IPS DF 6.9 (cell line): ENCODE measurements around the gene PTGIS.

Source experiments
- DNase-seq: peaks from one replicate; pipeline ENCODE4 v3.0.0-alpha.2; 2013; ENCODE audit warnings: low read depth, low spot score
- H3K27ac ChIP-seq: one replicate; pipeline ENCODE4 v1.5.1; 2013; ENCODE audit warnings: low read length, control low read depth
- H3K27me3 ChIP-seq: 2 replicates; pipeline ENCODE4 v1.6.1; 2013; ENCODE audit warnings: mild to moderate bottlenecking, low read length; ENCODE audit not compliant: control insufficient read depth, insufficient read depth
- H3K36me3 ChIP-seq: 2 replicates; pipeline ENCODE4 v1.6.1; 2013; ENCODE audit warnings: low read length; ENCODE audit not compliant: control insufficient read depth, insufficient read depth
- H3K4me1 ChIP-seq: 2 replicates; pipeline ENCODE4 v1.6.1; 2013; ENCODE audit warnings: low read length; ENCODE audit not compliant: control insufficient read depth, insufficient read depth
- H3K4me3 ChIP-seq: 2 replicates; pipeline ENCODE4 v1.5.1; 2013; ENCODE audit warnings: mild to moderate bottlenecking, low read length
- H3K9me3 ChIP-seq: 2 replicates; pipeline ENCODE4 v1.6.1; 2013; ENCODE audit warnings: low read length, inconsistent platforms; ENCODE audit not compliant: control insufficient read depth, insufficient read depth
- WGBS: extraction: QIAGEN DNeasy Blood & Tissue Kit; methylation state at CpG from one replicate; pipeline ENCODE4 v1.1.7; 2013; ENCODE audit warnings: mixed read lengths, missing lambda C conversion rate; ENCODE audit not compliant: insufficient read length, insufficient coverage; 5-methylcytosine and 5-hydroxymethylcytosine counted together

The PTGIS gene

GRCh38 chr20:49510562-49511122, 57.3 kb downstream of the PTGIS start:
- no CpG with 5 or more reads among the region's 12 CpGs for WGBS
- Histone ChIP-seq H3K27ac (no peak overlapping the region), H3K9me3 (no peaks in the 10 kb centered on the region), H3K4me1 (no peaks in the 10 kb centered on the region), H3K4me3 (no peak overlapping the region), H3K36me3 (peaks cover 5% of the 10 kb centered on the region; the same call in 1 of the 2 replicates), H3K27me3 (no peaks in the 10 kb centered on the region)
- DNase-seq: no peak

GRCh38 chr20:49508435-49509199, 59.3 kb downstream of the PTGIS start:
- DNase-seq: no peak
- no peaks in the 10 kb centered on the region for H3K27me3 ChIP-seq
- no peaks in the 10 kb centered on the region for H3K9me3 ChIP-seq
- peaks cover 5% of the 10 kb centered on the region; the same call in 1 of the 2 replicates for H3K36me3 ChIP-seq
- H3K4me3 ChIP-seq: no peak overlapping the region
- no peaks in the 10 kb centered on the region; the same call in 1 of the 2 replicates for H3K4me1 ChIP-seq
- WGBS: no CpG with 5 or more reads among the region's 14 CpGs
- H3K27ac ChIP-seq: no peak overlapping the region

- Histone ChIP-seq H3K4me3 (no peak overlapping the region), H3K27ac (no peak overlapping the region), H3K9me3 (no peaks in the 10 kb centered on the region), H3K4me1 (no peaks in the 10 kb centered on the region; the same call in 1 of the 2 replicates), H3K36me3 (peaks cover 5% of the 10 kb centered on the region; the same call in 1 of the 2 replicates), H3K27me3 (no peaks in the 10 kb centered on the region)
- WGBS: no CpG with 5 or more reads among the region's 21 CpGs
- no peak for DNase-seq
Measured at GRCh38 chr20:49507741-49508434, 60.0 kb downstream of the PTGIS start.

GRCh38 chr20:49505518-49505917, 62.4 kb downstream of the PTGIS start:
- WGBS: no CpG with 5 or more reads among the region's 9 CpGs
- Histone ChIP-seq H3K27ac (no peak overlapping the region), H3K4me3 (no peak overlapping the region)

GRCh38 chr20:49503176-49503575, 64.8 kb downstream of the PTGIS start:
- no peak overlapping the region for H3K4me3 ChIP-seq
- H3K36me3 ChIP-seq: peaks cover 4% of the 10 kb centered on the region; the same call in 1 of the 2 replicates
- H3K9me3 ChIP-seq: no peaks in the 10 kb centered on the region
- no peak for DNase-seq
- no peaks in the 10 kb centered on the region for H3K27me3 ChIP-seq
- H3K4me1 ChIP-seq: no peaks in the 10 kb centered on the region; the same call in 1 of the 2 replicates
- WGBS: no CpG with 5 or more reads among the region's 6 CpGs
- no peak overlapping the region for H3K27ac ChIP-seq

More at GRCh38 chr20:49505518-49505917, 62.4 kb downstream of the PTGIS start:
- Histone ChIP-seq H3K36me3 (peaks cover 5% of the 10 kb centered on the region; the same call in 1 of the 2 replicates), H3K9me3 (no peaks in the 10 kb centered on the region), H3K4me1 (no peaks in the 10 kb centered on the region; the same call in 1 of the 2 replicates), H3K27me3 (no peaks in the 10 kb centered on the region)
- DNase-seq: no peak

- no peaks in the 10 kb centered on the region for H3K27me3 ChIP-seq
- H3K9me3 ChIP-seq: no peaks in the 10 kb centered on the region
- DNase-seq: no peak
- H3K4me3 ChIP-seq: no peak overlapping the region
- no CpG with 5 or more reads among the region's 3 CpGs for WGBS
- no peaks in the 10 kb centered on the region for H3K36me3 ChIP-seq
- H3K27ac ChIP-seq: no peak overlapping the region
- no peaks in the 10 kb centered on the region; the same call in 1 of the 2 replicates for H3K4me1 ChIP-seq
Measured at GRCh38 chr20:49501917-49502316, 66.0 kb downstream of the PTGIS start.

- no peaks in the 10 kb centered on the region for H3K36me3 ChIP-seq
- no peaks in the 10 kb centered on the region for H3K4me1 ChIP-seq
- H3K27ac ChIP-seq: no peak overlapping the region
- no peaks in the 10 kb centered on the region for H3K9me3 ChIP-seq
- H3K27me3 ChIP-seq: no peaks in the 10 kb centered on the region
- H3K4me3 ChIP-seq: no peak overlapping the region
- no peak for DNase-seq
- WGBS: no CpG with 5 or more reads among the region's 1 CpG
Measured at GRCh38 chr20:49497398-49497669, 70.6 kb downstream of the PTGIS start.

- Histone ChIP-seq H3K4me1 (no peaks in the 10 kb centered on the region), H3K4me3 (no peak overlapping the region), H3K9me3 (no peaks in the 10 kb centered on the region), H3K27ac (no peak overlapping the region), H3K36me3 (no peaks in the 10 kb centered on the region), H3K27me3 (no peaks in the 10 kb centered on the region)
- no CpG with 5 or more reads among the region's 5 CpGs for WGBS
- no peak for DNase-seq
Measured at GRCh38 chr20:49496553-49497397, 71.2 kb downstream of the PTGIS start.

GRCh38 chr20:49496043-49496442, 71.9 kb downstream of the PTGIS start:
- no peak for DNase-seq
- Histone ChIP-seq H3K27me3 (no peaks in the 10 kb centered on the region), H3K36me3 (no peaks in the 10 kb centered on the region), H3K9me3 (no peaks in the 10 kb centered on the region), H3K4me3 (no peak overlapping the region), H3K27ac (no peak overlapping the region), H3K4me1 (no peaks in the 10 kb centered on the region)
- WGBS: 100% methylated on average over 4 of the region's 4 CpGs

GRCh38 chr20:49490689-49491088, 77.2 kb downstream of the PTGIS start:
- H3K27ac ChIP-seq: no peak overlapping the region
- no peaks in the 10 kb centered on the region for H3K4me1 ChIP-seq
- H3K4me3 ChIP-seq: no peak overlapping the region
- no CpG with 5 or more reads among the region's 1 CpG for WGBS
- H3K36me3 ChIP-seq: no peaks in the 10 kb centered on the region
- H3K27me3 ChIP-seq: no peaks in the 10 kb centered on the region
- DNase-seq: no peak
- H3K9me3 ChIP-seq: no peaks in the 10 kb centered on the region
